GM18519 (cell line): ENCODE measurements around the gene EIF3F.
A peak's percentile ranks its signal among the peaks of the same experiment; 100 is the strongest.

Source experiments
- ATAC-seq: cut with Tn5 transposase; IDR thresholded peaks from one replicate; pipeline ENCODE4 v1.9.1; 2021; ENCODE audit warnings: mild to moderate bottlenecking, moderate library complexity; ENCODE audit not compliant: unreplicated experiment, low FRiP score

The EIF3F gene, protein sequence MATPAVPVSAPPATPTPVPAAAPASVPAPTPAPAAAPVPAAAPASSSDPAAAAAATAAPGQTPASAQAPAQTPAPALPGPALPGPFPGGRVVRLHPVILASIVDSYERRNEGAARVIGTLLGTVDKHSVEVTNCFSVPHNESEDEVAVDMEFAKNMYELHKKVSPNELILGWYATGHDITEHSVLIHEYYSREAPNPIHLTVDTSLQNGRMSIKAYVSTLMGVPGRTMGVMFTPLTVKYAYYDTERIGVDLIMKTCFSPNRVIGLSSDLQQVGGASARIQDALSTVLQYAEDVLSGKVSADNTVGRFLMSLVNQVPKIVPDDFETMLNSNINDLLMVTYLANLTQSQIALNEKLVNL

DNA sequence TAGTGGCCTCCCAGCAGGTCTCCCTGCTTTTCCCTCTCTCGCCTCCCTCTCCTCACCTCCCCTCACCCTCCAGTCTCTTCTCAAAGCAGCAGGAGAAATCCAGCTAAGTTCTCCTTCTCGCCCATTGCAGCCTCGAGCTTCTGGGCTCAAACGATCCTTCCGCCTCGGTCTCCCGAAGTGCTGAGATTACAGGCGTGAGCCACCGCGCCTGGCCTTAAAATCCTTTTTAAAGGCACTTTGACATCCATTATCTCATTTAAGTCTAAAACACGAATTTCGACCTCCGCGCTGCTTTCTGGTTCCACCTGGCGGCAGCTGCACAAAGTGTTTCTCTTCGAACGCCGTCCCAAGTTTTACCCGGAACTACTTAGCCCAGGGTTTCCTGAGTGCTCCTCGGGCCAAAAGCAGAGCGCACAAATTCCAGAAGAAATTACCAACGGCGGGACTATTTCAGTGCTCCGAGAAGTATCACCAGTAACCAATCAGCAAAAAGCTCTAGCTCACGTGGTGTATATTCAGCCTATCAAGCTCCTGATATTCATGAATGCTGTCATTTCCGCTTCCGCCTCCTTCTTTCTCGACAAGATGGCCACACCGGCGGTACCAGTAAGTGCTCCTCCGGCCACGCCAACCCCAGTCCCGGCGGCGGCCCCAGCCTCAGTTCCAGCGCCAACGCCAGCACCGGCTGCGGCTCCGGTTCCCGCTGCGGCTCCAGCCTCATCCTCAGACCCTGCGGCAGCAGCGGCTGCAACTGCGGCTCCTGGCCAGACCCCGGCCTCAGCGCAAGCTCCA, at the start of gene EIF3F:
Gene EIF3F (plus strand): TSS at position 570 of the 792 bp plus-strand sequence. CDS start 16 bp downstream, at position 586.
- peak; percentile 97 for ATAC-seq

DNA sequence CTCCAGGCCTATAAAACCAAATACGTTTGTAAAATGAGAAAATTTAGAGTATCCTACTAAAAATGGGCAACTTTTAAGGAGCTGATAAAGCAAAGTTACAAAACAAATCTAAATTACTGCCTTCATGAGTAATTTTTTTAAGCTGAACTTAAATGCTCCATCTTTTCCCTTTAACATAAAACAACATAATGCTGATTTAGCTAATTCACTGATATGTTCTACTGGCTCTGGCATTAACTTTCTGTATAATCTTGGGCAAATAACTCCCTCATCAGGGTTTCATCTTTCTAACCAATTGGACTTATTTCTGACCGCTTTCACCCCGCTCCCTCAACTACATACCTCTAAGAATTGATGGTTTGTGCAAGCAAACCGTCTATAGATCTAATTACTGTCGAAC, 46.0 kb upstream of the EIF3F start:
- no peak for ATAC-seq

DNA sequence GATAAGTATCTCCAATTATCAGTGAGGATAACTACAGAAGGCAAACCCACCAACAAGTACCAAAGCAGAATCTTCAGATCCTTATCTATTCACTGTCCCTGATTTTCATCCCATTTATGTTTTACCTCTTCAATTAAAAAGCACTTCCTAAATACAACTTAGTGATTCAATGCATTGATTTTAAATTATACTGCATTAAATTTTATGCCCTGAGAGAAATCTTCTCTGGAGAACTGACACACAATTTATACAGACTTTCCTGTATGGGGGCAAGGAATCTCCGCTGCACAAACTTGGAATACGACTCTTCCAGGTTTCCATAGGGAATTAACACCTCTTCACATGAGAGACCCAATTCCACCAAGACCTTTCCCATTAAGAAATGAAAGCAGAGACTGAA, 45.5 kb upstream of the EIF3F start, which contains the start of gene OR10A3:
Gene OR10A3 (minus strand): TSS at position 101 of the 400 bp plus-strand sequence. CDS start 2,188 bp downstream, outside the sequence.
- ATAC-seq = no peak

DNA sequence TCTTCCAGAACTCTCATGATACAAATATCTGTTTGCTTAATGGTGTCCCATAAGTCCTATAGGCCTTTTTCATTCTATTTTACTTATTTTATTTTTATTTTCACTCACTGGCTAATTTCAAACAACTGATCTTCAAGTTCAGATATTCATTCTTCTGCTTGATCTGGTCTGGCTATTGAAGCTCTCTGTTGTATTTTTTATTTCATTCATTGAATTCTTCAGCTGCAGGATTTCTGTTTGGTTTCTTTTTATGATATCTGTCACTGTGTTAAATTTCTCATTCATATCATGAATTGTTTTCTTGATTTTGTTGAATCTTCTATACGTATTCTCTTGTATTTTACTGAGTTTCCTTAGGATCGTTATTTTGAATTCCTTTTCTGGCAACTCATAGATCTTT, 43.0 kb upstream of the EIF3F start:
- no peak for ATAC-seq

DNA sequence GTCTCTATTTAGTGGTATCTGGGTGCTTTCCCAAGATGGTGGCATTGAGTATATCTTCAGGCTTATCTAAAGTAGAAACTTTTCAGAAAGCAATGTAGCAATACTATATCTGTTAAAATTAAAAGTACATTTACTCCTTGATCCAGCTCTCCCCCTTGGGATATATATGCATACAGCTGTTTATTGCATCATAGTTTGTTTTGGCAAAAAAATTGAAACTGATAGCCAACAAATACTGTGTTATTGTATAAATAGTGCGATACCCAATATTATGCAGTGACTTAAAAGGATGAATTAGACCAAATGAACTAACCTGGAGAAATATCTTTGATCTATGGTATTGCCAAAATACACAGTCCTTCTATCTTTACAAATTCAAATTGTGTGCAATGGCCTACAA, 37.2 kb upstream of the EIF3F start:
- ATAC-seq = no peak

DNA sequence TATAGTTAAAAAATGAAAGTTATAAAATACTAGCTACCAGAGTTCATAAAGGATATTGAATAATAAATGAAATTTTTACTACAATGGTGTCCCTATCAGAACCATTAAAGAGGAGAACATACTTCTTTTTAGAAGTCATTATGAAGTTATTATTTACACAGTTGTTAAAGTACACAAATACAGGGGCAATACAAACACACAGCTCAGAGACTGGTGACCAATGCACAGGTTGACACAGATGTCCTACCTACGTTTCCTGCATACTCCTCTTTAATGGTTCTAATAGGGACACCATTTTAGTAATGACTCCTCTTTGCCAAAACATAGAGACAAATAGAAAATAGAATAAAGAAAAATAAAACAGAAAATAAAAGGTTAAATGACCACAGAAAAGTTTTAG, 31.9 kb upstream of the EIF3F start:
- no peak for ATAC-seq

DNA sequence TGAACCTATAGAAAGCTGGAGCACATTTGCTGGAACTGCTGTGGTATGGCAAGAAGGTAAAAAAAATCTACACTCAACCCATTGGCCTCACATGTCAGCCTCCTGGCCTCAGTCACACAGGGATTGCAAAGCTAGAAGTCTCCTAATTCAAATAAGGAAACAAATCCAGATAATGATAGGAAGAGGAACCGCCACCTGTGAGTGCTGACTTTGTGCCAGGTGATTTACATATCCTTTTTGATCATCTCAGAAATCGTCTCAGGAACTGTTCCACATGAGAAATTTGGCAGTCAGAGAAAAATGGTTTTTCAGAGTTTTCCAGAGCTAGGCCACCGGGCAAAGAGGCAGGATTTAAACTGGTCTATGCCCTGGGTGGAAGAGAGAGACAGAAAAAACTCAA, 22.9 kb upstream of the EIF3F start:
- ATAC-seq = no peak

DNA sequence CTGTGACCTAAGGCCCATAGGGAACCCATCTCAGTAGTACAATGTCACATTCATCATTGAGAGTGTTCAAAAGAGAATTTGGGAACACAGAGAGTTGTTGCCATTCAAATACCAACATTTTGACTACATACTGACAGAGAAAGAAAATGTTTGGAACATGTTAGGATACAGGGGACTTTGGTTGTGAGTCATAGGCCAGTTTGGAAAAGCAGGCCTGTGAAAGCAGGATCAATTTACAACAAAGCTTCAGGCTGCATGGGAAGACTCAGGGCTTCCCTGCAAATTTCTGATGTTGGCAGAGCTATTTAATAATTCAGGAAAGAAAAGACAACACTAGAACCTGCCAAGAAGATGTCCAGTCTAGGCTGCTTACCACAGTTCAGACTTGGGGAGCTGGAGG, 22.3 kb upstream of the EIF3F start:
- no peak for ATAC-seq

DNA sequence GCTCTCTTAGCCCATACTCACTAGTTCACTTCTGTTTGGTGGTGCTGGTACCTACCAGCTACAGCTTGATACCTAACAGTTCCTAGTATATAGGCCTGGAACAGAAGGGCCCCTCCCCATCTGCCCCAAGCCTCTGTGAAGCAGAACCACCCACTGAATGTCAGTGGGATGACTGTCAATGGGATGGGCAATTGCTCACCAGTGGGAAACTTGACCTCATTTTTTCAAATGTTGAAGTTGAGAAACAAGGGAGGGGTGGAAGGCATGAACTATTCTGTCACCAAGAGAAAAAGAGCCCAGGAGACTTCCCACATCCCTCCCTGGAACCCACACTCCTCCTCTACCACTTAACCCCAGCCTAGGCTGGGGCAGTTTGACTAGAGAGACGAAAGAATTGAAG, 21.8 kb upstream of the EIF3F start, which contains the start of gene NLRP10:
Gene NLRP10 (minus strand): TSS at position 62 of the 400 bp plus-strand sequence. CDS start 1,952 bp downstream, outside the sequence.
- ATAC-seq = no peak

DNA sequence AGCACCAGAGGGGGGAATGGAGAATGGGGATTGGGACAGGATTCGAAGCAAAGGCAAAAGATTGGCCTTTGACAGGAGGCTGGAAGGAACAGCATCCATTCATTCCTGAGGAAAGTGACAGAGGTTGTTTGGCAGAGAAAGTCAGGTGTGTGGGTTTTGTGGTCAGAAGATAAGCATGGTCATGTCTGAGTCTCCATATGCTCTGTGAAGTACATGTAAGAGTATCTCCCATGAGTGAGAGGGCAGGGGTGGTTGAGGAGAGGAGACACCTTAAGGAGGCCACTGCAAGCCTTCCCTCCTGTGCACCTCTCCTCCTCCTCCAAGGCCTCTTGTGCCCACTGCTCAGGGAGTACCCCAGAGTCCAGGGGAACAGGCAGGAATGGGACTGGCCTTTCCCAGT, 20.0 kb upstream of the EIF3F start:
- no peak for ATAC-seq

DNA sequence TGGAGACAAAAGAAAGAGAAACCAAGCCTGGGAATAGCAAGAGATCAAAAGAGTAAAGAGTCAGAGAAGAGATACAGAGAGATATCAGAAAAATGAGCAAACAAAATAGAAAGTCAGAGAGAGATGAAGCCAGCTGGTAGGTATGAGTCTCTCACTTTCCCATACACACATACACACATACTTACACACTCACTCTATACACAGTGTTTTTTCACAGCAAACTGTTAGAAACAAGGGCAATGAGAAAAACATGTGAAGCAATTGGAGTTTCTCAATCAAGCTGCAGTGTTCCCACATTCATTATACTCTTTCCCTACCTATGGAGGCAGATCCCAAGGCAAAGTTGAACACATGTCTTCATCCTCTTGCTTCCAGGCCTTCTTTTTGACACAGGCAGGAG, 19.3 kb upstream of the EIF3F start:
- ATAC-seq = no peak

DNA sequence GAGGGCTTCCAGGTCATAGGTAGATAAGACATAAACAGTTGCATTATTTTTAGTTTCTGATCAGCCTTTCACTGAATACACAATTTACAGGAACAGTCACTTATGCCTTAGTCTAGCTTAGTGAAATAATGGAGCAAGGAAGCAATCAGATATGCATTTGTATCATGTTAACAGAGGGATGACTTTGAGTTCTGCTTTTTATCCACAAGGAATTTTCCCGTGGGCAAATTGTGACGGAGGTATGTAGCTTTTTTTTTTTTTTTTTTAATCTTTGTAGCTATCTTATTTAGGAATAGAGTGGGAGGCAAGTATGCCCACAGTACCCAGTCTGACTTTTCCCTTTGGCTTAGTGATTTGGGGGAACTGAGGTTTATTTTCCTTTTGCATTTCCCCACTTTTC, 18.5 kb upstream of the EIF3F start:
- no peak for ATAC-seq

DNA sequence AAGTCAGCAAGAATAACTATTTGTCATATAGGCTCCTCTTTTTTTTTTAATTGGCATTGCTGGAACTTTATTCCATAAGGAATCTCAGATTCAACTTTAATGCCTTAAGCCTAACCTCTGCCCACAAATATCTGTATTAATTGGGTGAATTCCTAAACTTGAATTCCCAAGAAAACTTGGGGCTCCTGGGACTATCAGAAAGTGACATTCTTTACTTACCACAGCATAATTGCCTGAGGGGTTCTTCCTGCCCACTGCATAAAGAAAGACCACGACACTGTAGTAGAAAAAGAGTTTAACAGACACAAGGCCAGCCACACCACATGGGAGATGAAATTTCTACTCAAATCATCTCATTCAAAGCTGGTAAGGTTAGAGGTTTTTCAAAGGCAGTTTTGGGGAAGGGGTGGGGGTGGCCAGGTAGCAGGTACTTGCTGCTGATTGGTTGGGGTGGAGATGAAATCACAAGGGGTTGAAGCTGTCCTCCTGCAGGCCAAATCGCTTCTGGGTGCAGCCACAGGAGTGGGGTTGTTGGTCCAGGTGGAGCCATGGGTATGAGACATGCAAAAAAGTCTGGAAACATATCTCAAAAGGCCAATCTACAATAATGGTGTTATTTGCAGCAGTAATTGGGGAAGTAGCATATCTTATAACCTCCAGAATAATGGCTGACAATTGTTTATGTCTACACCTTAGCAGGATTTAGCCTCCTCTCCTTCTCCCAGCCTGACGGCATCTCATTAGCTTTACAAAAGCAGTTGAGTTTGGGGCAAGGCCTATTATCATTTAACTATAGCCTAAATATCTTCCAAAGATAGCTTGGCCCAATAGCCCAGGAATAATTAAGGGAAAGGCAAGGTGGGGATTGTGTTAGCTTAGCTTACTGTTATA, 17.1 kb upstream of the EIF3F start:
- ATAC-seq = no peak

DNA sequence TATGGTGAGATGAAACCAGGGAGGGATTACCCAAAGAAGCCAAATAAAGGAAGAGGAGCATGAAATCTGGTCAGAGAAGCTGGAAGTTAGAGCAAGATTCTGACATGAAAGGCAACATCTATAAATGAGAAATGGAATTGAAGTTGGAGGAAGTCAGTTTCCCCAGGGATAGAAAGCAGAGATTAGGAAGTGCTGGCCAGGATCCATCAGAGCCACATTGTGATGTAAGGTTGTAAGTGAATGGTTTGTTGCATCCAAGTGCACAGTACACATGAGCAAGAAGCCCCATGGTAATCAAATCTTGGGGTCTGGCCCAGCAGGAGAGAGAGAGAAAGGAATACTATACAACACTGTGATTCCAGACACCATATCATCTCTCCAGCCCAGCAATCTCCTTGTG, 15.3 kb upstream of the EIF3F start:
- no peak for ATAC-seq

DNA sequence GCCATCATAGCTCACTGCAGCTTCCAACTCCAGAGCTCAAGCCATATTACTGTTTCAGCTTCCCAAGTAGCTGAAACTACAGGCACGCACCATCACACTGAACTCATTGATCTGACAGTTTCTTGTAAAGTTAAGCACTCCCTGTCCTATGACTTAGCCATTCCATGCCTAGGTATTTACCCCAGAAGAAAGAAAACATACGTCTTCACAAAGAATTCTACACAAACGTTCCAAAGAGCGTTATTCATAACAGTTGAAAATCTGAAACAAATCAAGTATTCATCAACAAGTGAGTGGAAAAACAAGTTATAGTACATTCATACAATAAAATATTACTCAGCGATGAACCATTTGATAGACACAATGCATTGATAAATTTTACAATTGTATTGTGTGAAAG, 14.1 kb upstream of the EIF3F start:
- no peak for ATAC-seq

DNA sequence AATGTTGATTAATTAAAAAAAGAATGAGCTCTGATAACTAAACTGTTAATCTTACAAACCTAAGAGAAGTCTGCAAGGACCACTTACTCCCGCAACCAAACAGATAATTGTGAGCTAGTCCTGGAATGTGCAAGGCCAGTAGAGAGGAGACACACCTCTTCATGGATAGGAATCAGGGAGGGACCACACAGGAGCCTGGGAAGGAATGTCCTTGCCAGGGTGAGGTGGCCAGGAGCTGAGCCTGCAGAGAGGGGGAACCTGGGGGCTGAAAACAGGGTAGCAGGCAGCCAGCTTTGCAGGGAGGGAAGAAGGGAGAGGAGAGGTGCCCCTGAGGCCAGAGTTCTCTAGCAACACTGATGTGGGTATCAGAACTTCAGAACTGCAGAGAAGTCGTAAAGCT, 12.5 kb upstream of the EIF3F start:
- no peak for ATAC-seq

DNA sequence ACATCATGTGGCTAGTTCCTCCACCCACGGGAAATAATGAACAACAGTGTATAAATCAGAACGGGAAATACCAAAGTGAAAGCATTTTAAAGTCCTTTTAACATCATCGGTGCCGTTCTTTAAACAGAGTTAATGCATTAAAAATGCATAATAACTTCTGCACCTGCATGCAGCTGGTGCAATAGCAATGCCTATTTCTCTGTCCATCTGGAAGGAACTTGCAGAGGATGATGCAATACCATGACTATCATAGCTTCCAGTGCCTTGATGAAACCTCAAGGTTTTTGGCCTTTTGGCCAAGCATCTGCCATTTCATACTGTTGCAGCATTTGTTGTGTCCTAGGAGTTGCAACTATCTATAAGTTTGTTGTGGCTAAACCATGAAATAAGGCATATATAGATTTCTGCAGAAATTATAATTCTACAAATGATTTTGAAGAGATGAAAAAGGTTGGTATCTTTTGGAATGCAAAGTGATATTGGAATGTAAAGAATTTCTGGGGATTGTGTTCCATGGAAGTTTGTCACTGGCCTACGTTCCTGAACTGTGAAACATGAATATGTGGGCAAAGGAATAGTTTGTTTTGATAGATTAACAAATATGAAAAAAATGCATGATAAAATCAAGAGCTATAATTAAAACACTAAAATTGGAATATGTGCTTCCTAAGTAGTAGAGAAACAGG, 9.8 kb upstream of the EIF3F start:
- no peak for ATAC-seq

DNA sequence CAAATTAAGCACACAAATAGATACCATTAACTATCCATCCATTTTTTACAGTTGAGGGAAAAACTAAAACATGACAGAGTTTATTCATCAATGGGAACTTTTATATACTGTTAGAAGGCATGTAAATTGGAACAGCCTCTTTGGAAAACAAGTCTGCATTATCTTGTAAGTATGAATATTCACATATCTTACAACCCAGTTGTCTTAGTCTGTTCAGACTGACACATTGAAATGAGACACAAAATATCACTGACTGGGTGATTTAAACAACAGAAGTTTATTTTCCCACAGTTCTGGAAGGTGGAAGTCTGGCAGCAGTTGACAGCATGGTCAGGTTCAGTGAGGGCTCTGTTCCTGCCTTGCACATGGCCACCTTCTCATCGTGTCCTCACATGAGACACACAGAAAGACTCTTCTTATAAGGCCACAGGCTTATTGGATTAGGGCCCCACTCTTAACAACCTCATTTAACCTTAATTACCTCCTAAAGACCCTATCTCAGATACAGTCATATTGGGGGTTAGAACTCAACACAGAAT, 5.4 kb upstream of the EIF3F start:
- ATAC-seq = no peak

DNA sequence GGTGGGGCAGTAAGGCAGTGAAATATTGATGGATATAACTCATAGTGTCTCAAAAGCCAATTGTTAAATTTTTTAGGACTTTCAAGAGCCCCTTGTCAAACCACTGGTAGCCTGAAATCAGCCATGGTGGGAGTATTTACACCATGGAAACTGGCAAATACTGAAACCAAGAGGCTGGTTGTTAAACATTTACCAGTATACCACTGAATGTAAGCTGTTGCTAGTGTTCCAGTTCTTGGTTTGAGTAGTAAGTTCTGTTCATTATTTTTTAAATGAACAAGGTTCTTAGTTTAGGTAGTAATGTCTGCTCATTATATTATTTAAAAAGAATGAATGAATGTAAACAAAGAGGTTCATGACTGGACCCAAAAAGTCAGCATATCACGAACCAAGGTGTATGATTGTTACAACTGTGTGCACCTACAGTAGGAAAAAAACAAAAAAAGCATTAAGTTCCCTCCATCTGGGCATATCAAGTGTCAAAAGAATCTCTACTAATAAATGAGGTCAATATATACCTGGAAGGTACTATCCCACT, 4.5 kb upstream of the EIF3F start:
- no peak for ATAC-seq
